GM12872 (cell line): Measurements from ENCODE around the gene CTIF.

Source experiments
- CTCF ChIP-seq: IDR thresholded peaks from 3 replicates; pipeline ENCODE4 v1.5.1; 2011; ENCODE audit warnings: low read depth, mild to moderate bottlenecking, low read length, moderate library complexity; ENCODE audit not compliant: insufficient read depth

The CTIF gene

GRCh38 chr18:48802543-48803290, 263.9 kb downstream of the CTIF start:
- no peak for TF ChIP-seq CTCF

- no peak for TF ChIP-seq CTCF
These were observed 264.7 kb downstream of the CTIF start for GRCh38 chr18:48803518-48803917.

- TF ChIP-seq CTCF, result no peak
These were observed 265.4 kb downstream of the CTIF start for GRCh38 chr18:48803951-48804855.

GRCh38 chr18:48804856-48805610, 266.2 kb downstream of the CTIF start:
- no peak for TF ChIP-seq CTCF

- no peak for TF ChIP-seq CTCF
These were observed 267.1 kb downstream of the CTIF start for GRCh38 chr18:48805826-48806535.

GRCh38 chr18:48806551-48807261, 267.9 kb downstream of the CTIF start:
- no peak for TF ChIP-seq CTCF
